Measurements from ENCODE around the gene ADAMTS6.

DNA sequence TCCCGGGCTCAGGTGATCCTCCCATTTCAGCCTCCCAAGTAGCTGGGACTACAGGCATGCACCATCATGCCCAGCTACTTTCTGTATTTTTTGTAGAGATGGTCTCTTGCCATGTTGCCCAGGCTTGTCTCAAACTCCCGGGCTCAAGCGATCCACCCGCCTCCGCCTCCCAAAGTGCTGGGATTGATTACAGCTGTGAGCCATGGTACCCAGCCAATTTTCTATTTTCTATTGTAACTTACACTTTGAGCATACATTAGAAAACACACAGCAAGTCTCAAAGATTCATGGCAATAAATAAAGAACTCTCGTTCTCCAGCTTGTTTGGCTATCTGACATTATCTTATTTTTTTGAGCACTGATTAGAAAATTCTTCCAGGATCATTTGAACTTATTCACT, 228.7 kb downstream of the ADAMTS6 start:
- TF ChIP-seq, protein P1, sequence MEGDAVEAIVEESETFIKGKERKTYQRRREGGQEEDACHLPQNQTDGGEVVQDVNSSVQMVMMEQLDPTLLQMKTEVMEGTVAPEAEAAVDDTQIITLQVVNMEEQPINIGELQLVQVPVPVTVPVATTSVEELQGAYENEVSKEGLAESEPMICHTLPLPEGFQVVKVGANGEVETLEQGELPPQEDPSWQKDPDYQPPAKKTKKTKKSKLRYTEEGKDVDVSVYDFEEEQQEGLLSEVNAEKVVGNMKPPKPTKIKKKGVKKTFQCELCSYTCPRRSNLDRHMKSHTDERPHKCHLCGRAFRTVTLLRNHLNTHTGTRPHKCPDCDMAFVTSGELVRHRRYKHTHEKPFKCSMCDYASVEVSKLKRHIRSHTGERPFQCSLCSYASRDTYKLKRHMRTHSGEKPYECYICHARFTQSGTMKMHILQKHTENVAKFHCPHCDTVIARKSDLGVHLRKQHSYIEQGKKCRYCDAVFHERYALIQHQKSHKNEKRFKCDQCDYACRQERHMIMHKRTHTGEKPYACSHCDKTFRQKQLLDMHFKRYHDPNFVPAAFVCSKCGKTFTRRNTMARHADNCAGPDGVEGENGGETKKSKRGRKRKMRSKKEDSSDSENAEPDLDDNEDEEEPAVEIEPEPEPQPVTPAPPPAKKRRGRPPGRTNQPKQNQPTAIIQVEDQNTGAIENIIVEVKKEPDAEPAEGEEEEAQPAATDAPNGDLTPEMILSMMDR (IDR thresholded peaks at IDR 0.05), result no peak
- TF ChIP-seq POLR2A (IDR thresholded peaks at IDR 0.05), result no peak

All from suprapubic skin (tissue), 3 donors.